Tibial artery (tissue), 4 donors: Measurements from ENCODE around the gene KAT6B.
"Not testable (repeated sequence)": the region's sequence is repeated elsewhere in the genome, so short reads cannot be mapped to it uniquely, and the experiment has no call there.

Experiments used
- DNase-seq, 2 donors: peaks; one replicate each; pipeline ENCODE4 v3.0.0-alpha.2; 2019
- H3K27ac ChIP-seq, 2 donors: fragments of 200-600 bp; sonication (generic) in 1 of 2; 1 replicate in 1 of 2; 2 replicates in 1 of 2; pipeline ENCODE4 v1.5.1; 2018 to 2019; ENCODE audit warnings: mild to moderate bottlenecking in 1 of 2
- H3K27me3 ChIP-seq, 2 donors: fragments of 200-600 bp; sonication (generic) in 1 of 2; one replicate each; pipeline versions ENCODE4 v1.5.1 to v1.6.0; 2016 to 2019
- H3K36me3 ChIP-seq, 3 donors: fragments of 200-600 bp; sonication (generic) in 2 of 3; one replicate each; pipeline ENCODE4 v1.5.1; 2016 to 2019; ENCODE audit warnings: mild to moderate bottlenecking in 2 of 3
- H3K4me1 ChIP-seq, 4 donors: fragments of 200-600 bp; sonication (generic) in 2 of 4; 1 replicate in 3 of 4; 2 replicates in 1 of 4; pipeline ENCODE4 v1.5.1; 2016 to 2019
- H3K4me3 ChIP-seq, 2 donors: fragments of 200-600 bp; sonication (generic) in 1 of 2; 1 replicate in 1 of 2; 2 replicates in 1 of 2; pipeline ENCODE4 v1.5.1; 2018 to 2019; ENCODE audit warnings: mild to moderate bottlenecking in 2 of 2
- H3K9me3 ChIP-seq, 3 donors: fragments of 200-600 bp; sonication (generic) in 1 of 3; one replicate each; pipeline ENCODE4 v1.5.1; 2016 to 2019
- CTCF ChIP-seq, 2 experiments: fragments of 200-600 bp in 1 of 2; fragments of 450-650 bp in 1 of 2; IDR thresholded peaks; one replicate each; pipeline ENCODE4 v1.5.1; 2017 to 2019; ENCODE audit warnings: antibody characterized with exemption in 2 of 2, mild to moderate bottlenecking in 1 of 2, moderate library complexity in 1 of 2
- intact Hi-C: fragments of 100-400 bp; cut with DNase I; formaldehyde crosslinking; loops from one replicate; pipeline ENCODE4 v1.15.0; 2023; ENCODE audit warnings: low total_unique reads

KAT6B gene

GRCh38 chr10:74826142-74827044, at the start of gene KAT6B:
Gene KAT6B, plus strand, starts transcription at chr10:74826600. Its CDS starts 16,258 bp downstream, at chr10:74842858.
- Histone ChIP-seq H3K4me3 (peak within 1 kb of the TSS; percentile 65 to 99), H3K27me3 (no peaks in the 10 kb centered on the region), H3K27ac (peak within 1 kb of the TSS; percentile 95 to 100), H3K9me3 (no peaks in the 10 kb centered on the region), H3K4me1 (peaks cover 0 to 55% (median 42%) of the 10 kb centered on the region in 4 donors), H3K36me3 (no peaks in the 10 kb centered on the region)
- DNase-seq = peak; percentile 100
- peak; percentile 6 to 32 for TF ChIP-seq CTCF (IDR thresholded peaks at IDR 0.05)
- intact Hi-C loops = loop anchor here (10.0 kb wide), 2 partner anchors 278 to 408 kb away; partner anchors contain the start of gene COMTD1

- Histone ChIP-seq H3K4me1 (no peaks in the 10 kb centered on the region), H3K27ac (no peak overlapping the region), H3K9me3 (peaks cover 0 to 11% (median 0%) of the 10 kb centered on the region in 3 donors), H3K4me3 (no peak overlapping the region), H3K36me3 (no peaks in the 10 kb centered on the region), H3K27me3 (no peaks in the 10 kb centered on the region)
- TF ChIP-seq CTCF (IDR thresholded peaks at IDR 0.05) = no peak
- intact Hi-C loops = no loop called here
- DNase-seq = no peak
Measured at GRCh38 chr10:74778436-74779094, 47.8 kb upstream of the KAT6B start.

- H3K27me3 ChIP-seq, H3K27ac ChIP-seq, H3K4me3 ChIP-seq, H3K4me1 ChIP-seq, H3K36me3 ChIP-seq, H3K9me3 ChIP-seq, DNase-seq, intact Hi-C loops: not testable (repeated sequence)
Measured at GRCh38 chr10:74781870-74782269, 44.5 kb upstream of the KAT6B start.

- H3K27ac ChIP-seq = no peak overlapping the region
- H3K36me3 ChIP-seq = no peaks in the 10 kb centered on the region
- no peaks in the 10 kb centered on the region for H3K9me3 ChIP-seq
- H3K27me3 ChIP-seq = no peaks in the 10 kb centered on the region
- H3K4me3 ChIP-seq = no peak overlapping the region
- intact Hi-C loops = no loop called here
- TF ChIP-seq CTCF (IDR thresholded peaks at IDR 0.05) = no peak
- no peak for DNase-seq
- no peaks in the 10 kb centered on the region for H3K4me1 ChIP-seq
Measured at GRCh38 chr10:74784462-74784861, 41.9 kb upstream of the KAT6B start.

GRCh38 chr10:74786126-74786525, 40.3 kb upstream of the KAT6B start:
- no peak overlapping the region for H3K4me3 ChIP-seq
- no peaks in the 10 kb centered on the region for H3K9me3 ChIP-seq
- no peak for TF ChIP-seq CTCF (IDR thresholded peaks at IDR 0.05)
- no peak overlapping the region for H3K27ac ChIP-seq
- H3K27me3 ChIP-seq = no peaks in the 10 kb centered on the region
- intact Hi-C loops = no loop called here
- no peak for DNase-seq
- no peaks in the 10 kb centered on the region for H3K4me1 ChIP-seq
- H3K36me3 ChIP-seq = no peaks in the 10 kb centered on the region

- no peaks in the 10 kb centered on the region for H3K4me1 ChIP-seq
- intact Hi-C loops = no loop called here
- no peak overlapping the region for H3K4me3 ChIP-seq
- no peak overlapping the region for H3K27ac ChIP-seq
- no peak for DNase-seq
- no peaks in the 10 kb centered on the region for H3K36me3 ChIP-seq
- H3K9me3 ChIP-seq = no peaks in the 10 kb centered on the region
- H3K27me3 ChIP-seq = no peaks in the 10 kb centered on the region
- TF ChIP-seq CTCF (IDR thresholded peaks at IDR 0.05) = no peak
Measured at GRCh38 chr10:74787457-74787856, 38.9 kb upstream of the KAT6B start.

GRCh38 chr10:74791979-74792378, 34.4 kb upstream of the KAT6B start:
- H3K9me3 ChIP-seq, H3K27ac ChIP-seq, H3K27me3 ChIP-seq, H3K36me3 ChIP-seq, H3K4me3 ChIP-seq, DNase-seq, H3K4me1 ChIP-seq, intact Hi-C loops: not testable (repeated sequence)
